ENCODE data around the gene GSG1.

GSG1 gene

GRCh38 chr12:13119826-13120225, 16.4 kb upstream of the GSG1 start:
- DNase-seq (ENCODE audit: low read depth): no peak

DNA sequence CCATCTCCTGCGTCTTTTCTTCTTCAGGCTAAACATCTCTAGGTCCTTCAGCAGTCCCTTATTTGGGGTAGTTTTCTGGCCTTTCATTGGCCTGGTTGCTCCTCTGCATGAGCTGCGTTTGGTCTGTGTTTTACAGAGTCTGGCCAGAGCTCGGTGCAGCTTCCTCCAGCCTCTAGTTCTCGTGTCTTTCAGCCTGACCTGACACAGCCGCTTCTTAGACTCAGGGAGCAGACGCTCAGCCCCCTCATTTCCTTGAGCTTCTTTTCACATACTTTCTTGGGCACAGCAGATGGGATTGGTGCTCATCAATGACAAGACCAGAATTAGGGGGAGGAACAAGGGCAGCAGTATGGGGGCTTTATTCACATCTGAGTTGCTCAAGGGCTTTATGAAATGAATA, 13.6 kb upstream of the GSG1 start:
- no peak for DNase-seq (ENCODE audit: low read depth)

- DNase-seq (ENCODE audit: low read depth): no peak
These were observed 12.8 kb upstream of the GSG1 start for GRCh38 chr12:13116259-13116658.

- no peak for DNase-seq (ENCODE audit: low read depth)
These were observed 11.0 kb upstream of the GSG1 start for GRCh38 chr12:13114251-13115052.

- DNase-seq (ENCODE audit: low read depth): no peak
These were observed 9.5 kb upstream of the GSG1 start for GRCh38 chr12:13112968-13113367.

- DNase-seq (ENCODE audit: low read depth): no peak
These were observed 3.2 kb upstream of the GSG1 start for GRCh38 chr12:13106666-13107065.

GRCh38 chr12:13105781-13106180, 2.3 kb upstream of the GSG1 start:
- no peak for DNase-seq (ENCODE audit: low read depth)

- no peak for DNase-seq (ENCODE audit: low read depth)
These were observed 942 bp upstream of the GSG1 start for GRCh38 chr12:13104409-13104808.

DNA sequence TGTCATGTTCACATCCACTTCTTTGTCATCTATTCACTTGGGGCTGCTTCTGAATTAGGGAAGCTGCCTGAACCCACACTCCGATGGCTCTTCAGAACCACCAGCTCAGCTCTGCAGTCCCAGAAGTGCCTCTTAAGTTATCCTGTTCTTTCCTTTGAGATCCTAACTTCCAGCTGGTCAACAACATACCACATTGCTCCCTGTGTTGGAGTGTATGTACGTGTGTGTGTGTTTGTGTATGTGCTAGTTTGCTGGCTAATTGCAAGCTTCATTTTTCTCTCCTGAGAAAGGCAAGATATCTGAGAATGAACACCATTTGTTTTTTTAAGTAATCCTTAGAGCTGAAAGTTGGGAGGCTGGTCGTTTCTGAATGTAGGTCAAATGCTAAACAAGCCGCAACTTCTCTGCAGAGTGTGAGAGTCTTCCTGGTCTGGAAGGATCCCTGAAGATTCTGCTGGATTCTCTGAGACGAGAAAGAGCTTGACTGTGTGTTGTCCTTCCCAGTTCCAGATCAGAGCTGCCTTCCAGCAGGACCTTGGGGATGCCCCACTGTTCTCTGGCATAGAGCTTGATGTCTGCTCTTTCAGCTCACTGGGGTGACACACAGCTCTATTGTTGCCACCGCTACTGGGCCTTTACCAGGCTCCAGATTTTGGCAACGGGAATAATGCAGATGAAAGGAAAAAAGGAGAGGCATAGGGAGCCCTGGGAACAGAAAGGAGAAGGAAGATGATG, 839 bp downstream of the GSG1 start:
- DNase-seq (ENCODE audit: low read depth): no peak

- DNase-seq (ENCODE audit: low read depth): peak; percentile 12
These were observed 1.6 kb downstream of the GSG1 start for GRCh38 chr12:13101821-13102375.

GRCh38 chr12:13100882-13101769, 2.3 kb downstream of the GSG1 start:
- DNase-seq (ENCODE audit: low read depth): peak; percentile 86

GRCh38 chr12:13100605-13100881, 2.9 kb downstream of the GSG1 start:
- no peak for DNase-seq (ENCODE audit: low read depth)

- no peak for DNase-seq (ENCODE audit: low read depth)
These were observed 3.4 kb downstream of the GSG1 start for GRCh38 chr12:13099844-13100604.

DNA sequence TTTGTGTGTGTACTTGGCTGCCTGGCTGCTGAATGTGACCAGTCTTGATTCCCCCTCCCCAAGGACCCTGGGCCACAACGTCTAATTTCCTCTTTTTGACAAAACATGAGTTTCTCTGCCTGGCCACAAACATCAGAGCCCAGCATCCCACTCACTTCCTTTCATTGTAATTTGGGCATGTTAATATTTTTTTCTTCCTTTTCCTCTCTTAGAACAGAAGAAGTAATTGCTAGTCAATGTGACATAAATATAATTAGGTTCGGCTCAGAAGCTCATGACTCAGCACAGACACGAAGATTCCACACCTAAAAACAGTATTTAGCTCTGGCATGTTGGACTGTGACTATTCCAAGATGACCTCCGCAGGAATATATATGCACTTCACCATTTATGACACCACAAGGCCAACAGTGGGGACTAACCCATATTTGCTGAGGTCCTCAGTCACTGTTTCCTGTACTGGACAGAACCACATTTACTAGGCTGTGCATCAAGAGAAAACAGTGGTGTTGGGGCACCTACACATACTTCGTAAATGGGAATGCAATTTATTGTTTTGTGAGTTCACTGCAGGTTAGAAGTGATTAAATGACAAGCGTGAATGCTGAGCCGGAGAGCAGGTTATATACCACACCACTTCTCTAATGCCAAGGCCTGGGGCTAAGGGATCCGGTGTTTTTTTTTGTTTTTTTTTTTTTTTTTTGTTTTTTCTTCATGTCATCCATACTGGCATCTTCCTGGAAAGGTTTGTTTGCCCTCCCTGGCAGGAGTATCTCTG, 4.2 kb downstream of the GSG1 start:
- no peak for DNase-seq (ENCODE audit: low read depth)

DNA sequence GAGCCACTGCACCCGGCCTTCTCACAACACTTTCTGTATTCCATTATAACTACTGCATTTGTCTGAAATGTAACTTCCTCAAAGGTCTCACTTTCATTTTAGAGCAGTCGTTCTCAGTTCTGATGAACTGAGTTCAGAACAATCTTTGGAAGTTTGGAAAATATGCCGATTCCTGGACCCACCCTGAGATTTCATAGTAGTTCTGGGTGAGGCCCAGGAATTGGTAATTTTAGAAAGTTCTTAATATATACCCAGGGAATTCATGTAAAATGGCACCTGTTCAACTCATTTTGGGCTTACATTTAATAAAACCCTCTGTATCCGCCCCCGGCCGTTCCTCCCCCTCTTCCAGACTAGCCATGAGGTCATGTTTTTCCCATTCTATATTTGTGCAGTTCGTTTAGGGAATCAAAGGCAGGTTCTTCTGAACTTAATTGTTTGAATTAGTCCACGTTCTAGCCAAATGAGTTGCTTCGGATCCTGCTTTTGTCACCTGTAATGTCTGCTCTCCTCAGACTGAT, 5.9 kb downstream of the GSG1 start:
- no peak for DNase-seq (ENCODE audit: low read depth)

DNA sequence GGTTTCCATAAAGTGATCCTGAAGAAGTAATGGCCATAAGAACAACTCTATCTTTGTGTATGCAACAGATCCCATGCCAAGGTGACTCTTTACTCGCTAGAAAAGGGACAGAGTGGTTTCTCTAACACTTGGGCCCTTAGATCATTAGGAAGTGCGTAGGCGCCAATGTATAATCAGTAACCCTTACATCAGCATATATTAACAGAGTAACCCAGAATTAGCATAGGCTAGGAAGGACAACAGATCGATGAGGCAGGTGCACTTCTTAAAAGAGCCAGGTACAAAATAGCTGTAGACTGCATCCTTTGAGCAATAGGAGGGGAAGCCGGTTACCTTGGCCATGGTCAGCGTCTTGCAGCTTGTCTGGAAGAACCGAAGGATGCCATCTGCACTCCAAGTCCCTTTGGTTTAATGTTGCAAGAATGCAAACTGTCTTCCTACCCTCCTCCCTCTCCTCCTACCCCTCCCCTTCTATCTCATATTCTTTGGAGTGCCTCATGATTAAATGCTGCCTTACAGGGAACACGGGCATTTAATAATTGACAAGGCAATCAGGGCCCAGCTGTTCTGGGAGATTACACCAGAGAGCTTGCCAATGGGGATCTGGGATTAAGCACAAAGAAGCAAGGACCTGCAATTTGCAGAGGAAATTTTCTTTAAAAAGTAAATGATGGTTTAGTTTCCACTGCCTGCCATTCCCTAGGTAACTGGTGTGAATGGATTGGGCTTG, 8.0 kb downstream of the GSG1 start:
- DNase-seq (ENCODE audit: low read depth): no peak

DNA sequence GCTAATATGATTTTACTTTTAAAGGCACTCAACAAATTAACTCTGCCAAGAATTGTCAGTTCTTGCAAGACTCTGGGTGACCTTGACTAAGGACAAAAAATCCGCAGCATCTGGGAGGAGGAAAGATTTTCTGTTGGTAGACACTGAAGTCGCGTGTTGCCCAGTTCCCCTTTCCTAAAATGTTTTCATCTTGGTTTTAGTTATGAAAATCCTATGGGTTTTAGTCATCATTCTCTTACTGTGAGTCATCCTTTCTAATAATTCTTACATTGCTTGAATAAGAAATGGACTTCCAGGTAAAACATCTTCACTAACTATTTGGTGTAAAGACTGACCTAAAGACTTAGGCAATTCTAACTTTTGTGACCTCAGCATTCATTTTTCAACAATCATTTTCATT, 9.1 kb downstream of the GSG1 start:
- DNase-seq (ENCODE audit: low read depth): no peak

DNA sequence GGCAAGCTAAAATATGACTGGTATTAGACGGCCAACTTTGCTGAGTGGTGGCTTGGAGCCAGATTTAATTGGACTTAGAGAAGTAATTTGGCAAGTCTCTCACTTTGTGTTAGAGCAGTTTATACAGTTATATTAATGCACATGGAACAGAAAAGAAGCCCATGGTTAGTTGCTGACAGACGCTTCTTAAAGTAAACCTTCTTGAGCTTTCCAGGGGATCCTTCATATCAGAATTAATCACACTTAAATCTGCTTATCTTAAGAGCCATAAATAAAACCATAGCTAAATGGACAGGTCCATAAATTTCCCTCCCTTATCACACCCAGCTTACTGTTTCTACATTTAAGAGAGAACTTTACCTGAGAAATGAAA, 9.6 kb downstream of the GSG1 start:
- DNase-seq (ENCODE audit: low read depth): no peak

- no peak for DNase-seq (ENCODE audit: low read depth)
These were observed 10.1 kb downstream of the GSG1 start for GRCh38 chr12:13093191-13093847.

DNA sequence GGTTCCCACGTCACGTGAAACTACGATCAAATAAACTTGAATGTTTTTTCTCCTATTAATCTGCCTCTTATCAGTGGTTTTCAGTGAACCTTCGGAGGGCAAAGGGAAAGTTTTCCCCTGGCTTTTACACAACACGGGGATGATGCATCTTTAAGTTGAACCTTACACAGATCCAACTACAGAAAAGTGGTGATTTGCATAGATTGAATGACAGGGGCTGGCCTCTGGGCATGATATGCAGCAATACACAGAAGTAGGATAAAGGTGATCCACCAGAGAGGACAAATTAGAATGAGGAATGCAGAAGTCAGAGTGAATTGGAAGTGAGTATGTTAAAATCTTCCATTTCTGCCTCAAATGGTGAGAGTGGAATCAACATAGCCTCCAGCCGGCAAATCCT, 11.6 kb downstream of the GSG1 start:
- no peak for DNase-seq (ENCODE audit: low read depth)
